Activated T-helper 17 cell treated with anti-CD3 and anti-CD28 coated beads, Interleukin-2, amount 50 U/mL, for 72 hours (primary cell): ENCODE data around the gene GABBR1. TPM values are rescaled to one million over a fixed set of nuclear protein-coding genes. Genes with fewer than 3 reads are reported as not detected.

ENCODE experiments used
- ATAC-seq: fragments of 150-1000 bp; cut with Tn5 transposase; replicated peaks from 2 replicates; pipeline ENCODE4 v1.10.0; 2021; ENCODE audit warnings: mild to moderate bottlenecking, moderate library complexity
- H3K27ac Mint-ChIP-seq: one replicate; pipeline ENCODE4 v1.8.0; 2022; ENCODE audit warnings: mixed read lengths
- H3K27me3 Mint-ChIP-seq: one replicate; pipeline ENCODE4 v1.8.0; 2022; ENCODE audit warnings: mixed read lengths
- H3K36me3 Mint-ChIP-seq: one replicate; pipeline ENCODE4 v1.8.0; 2022; ENCODE audit warnings: low read depth, mild to moderate bottlenecking, mixed read lengths
- H3K4me1 Mint-ChIP-seq: one replicate; pipeline ENCODE4 v1.8.0; 2022; ENCODE audit warnings: mixed read lengths
- H3K4me3 Mint-ChIP-seq: one replicate; pipeline ENCODE4 v1.8.0; 2022; ENCODE audit warnings: mild to moderate bottlenecking, mixed read lengths
- H3K9me3 Mint-ChIP-seq: one replicate; pipeline ENCODE4 v1.8.0; 2022; ENCODE audit warnings: mixed read lengths
- total RNA-seq, 2 donors: library from RNA; stranded (reverse); gene quantifications; one replicate each; pipeline ENCODE4 v1.2.3, GENCODE V29; 2022

The GABBR1 gene
- total RNA-seq, 2 donors from 2014 or later, result 19.3 to 46.1 TPM

DNA sequence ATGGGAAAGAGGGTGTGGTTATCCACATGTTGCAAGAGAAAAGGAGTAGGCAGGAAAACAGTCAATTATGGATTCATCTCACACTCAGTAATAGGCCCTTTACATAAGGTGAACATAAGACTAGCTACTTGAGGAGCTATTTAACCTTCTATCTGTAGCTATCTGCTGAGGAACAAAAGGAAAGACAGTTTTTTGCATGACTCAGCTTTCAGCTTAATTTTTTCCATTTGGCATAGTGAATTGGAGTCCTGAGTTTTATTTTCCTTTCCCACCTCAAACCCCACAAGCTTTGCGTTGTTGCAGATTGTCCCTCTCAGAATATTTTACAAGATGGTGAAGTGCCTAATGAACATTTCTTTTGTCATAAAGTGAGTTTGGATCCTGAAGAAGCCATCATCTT, 105.9 kb downstream of the GABBR1 start:
- Mint-ChIP-seq H3K4me1 (no peaks in the 10 kb centered on the region), H3K9me3 (no peaks in the 10 kb centered on the region), H3K27me3 (peaks cover 11% of the 10 kb centered on the region), H3K4me3 (no peak overlapping the region), H3K27ac (no peak overlapping the region), H3K36me3 (no peaks in the 10 kb centered on the region)
- no peak for ATAC-seq

GRCh38 chr6:29525311-29525639, 107.7 kb downstream of the GABBR1 start:
- H3K27me3 Mint-ChIP-seq, result peaks cover 14% of the 10 kb centered on the region
- no peaks in the 10 kb centered on the region for H3K4me1 Mint-ChIP-seq
- no peaks in the 10 kb centered on the region for H3K36me3 Mint-ChIP-seq
- no peak overlapping the region for H3K4me3 Mint-ChIP-seq
- no peak overlapping the region for H3K27ac Mint-ChIP-seq
- no peaks in the 10 kb centered on the region for H3K9me3 Mint-ChIP-seq
- no peak for ATAC-seq

- Mint-ChIP-seq H3K36me3 (no peaks in the 10 kb centered on the region), H3K4me1 (no peaks in the 10 kb centered on the region), H3K27me3 (peaks cover 14% of the 10 kb centered on the region), H3K9me3 (no peaks in the 10 kb centered on the region), H3K27ac (no peak overlapping the region), H3K4me3 (no peak overlapping the region)
- ATAC-seq, result no peak
Measured at GRCh38 chr6:29524444-29525310, 108.3 kb downstream of the GABBR1 start.

- Mint-ChIP-seq H3K4me1 (no peaks in the 10 kb centered on the region), H3K27me3 (peaks cover 14% of the 10 kb centered on the region), H3K4me3 (no peak overlapping the region), H3K36me3 (no peaks in the 10 kb centered on the region), H3K27ac (no peak overlapping the region), H3K9me3 (no peaks in the 10 kb centered on the region)
- no peak for ATAC-seq
Measured at GRCh38 chr6:29524044-29524443, 108.9 kb downstream of the GABBR1 start.

DNA sequence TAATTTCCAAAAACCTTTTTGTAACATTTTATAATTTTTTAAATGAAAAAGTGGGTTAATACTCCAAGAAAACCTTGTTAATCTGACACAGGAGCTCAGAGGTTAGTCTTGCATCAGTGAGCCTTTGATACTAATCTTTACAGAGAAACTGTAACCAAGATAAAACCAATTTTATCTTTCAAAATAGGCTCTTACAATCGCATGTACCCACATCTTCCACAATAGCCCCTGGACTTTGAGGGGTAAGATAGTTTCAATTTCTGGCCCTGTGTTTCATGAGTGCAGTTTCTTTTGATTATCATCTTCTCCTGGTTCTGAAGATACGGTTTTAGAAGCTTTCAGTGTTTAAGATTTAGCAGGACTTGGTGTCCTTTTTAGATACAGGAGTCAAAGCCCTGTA, 110.8 kb downstream of the GABBR1 start:
- no peaks in the 10 kb centered on the region for H3K9me3 Mint-ChIP-seq
- H3K36me3 Mint-ChIP-seq, result no peaks in the 10 kb centered on the region

GRCh38 chr6:29521006-29521680, 111.8 kb downstream of the GABBR1 start:
- no peak overlapping the region for H3K27ac Mint-ChIP-seq
- H3K4me3 Mint-ChIP-seq, result no peak overlapping the region
- H3K27me3 Mint-ChIP-seq, result peaks cover 10% of the 10 kb centered on the region
- peaks cover 8% of the 10 kb centered on the region for H3K4me1 Mint-ChIP-seq
- H3K9me3 Mint-ChIP-seq, result no peaks in the 10 kb centered on the region
- H3K36me3 Mint-ChIP-seq, result no peaks in the 10 kb centered on the region
- no peak for ATAC-seq

More for the DNA sequence above, 110.8 kb downstream of the GABBR1 start:
- no peak for ATAC-seq
- peaks cover 14% of the 10 kb centered on the region for H3K27me3 Mint-ChIP-seq
- H3K27ac Mint-ChIP-seq, result no peak overlapping the region
- H3K4me1 Mint-ChIP-seq, result no peaks in the 10 kb centered on the region
- H3K4me3 Mint-ChIP-seq, result no peak overlapping the region

DNA sequence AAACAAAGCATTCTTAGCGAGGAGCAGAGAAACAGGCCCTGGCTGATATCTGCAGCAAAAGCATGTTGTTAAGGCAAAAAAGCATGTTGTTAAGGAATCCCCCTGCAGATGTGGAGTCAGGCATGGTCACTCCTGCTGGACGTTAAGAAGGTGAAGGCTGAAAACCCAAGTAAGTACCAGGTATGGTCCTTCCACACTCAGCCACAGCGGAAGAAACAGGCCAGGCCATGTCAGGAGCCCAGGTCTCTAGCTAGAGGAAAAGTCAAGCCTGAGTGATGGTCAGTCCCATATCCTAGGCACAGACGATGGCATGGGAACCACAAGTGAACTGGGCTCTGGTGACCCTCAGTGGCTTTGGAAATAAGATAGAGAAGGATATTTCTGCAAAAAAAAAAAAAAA, 112.8 kb downstream of the GABBR1 start:
- H3K4me3 Mint-ChIP-seq, result no peak overlapping the region
- no peaks in the 10 kb centered on the region for H3K36me3 Mint-ChIP-seq
- H3K4me1 Mint-ChIP-seq, result peaks cover 12% of the 10 kb centered on the region
- no peak overlapping the region for H3K27ac Mint-ChIP-seq
- no peak for ATAC-seq
- H3K9me3 Mint-ChIP-seq, result no peaks in the 10 kb centered on the region
- H3K27me3 Mint-ChIP-seq, result peaks cover 9% of the 10 kb centered on the region

DNA sequence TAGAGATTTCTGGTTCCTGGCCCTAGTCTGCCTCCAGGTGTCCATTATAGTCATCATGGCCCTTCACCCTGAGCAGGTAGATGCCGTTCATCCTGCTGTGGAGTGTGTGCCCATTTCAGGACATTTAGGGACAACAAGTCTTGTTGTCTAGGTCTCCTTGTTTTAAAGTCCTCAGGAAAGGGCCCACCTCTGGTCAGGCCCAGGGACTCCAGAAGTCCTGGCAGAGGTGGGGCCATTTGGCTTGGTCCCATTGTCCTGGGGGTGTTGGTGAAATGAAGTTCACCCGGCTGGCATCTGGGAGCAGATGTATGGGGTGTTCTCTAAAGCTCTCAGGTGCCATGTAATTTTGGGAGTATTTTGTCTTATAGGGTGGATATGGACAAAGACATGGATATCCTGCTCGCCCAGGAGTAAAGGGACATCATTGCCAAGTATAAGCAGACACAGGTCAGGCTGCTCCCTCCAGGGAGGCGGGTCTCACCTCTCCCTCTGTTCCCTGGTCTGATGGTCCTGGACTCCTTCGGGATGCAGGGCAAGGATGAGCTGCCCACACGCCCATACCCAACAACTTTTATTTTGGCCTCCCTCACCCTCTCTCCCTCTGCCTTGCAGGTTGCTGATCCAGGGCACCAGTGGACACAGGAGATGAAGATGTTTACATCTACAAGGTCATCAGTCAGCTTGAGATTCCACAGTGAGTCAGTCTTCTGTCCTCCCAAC, 113.5 kb downstream of the GABBR1 start:
- ATAC-seq, result no peak
- Mint-ChIP-seq H3K4me3 (no peak overlapping the region), H3K36me3 (no peaks in the 10 kb centered on the region), H3K27ac (no peak overlapping the region), H3K4me1 (peaks cover 12% of the 10 kb centered on the region), H3K27me3 (peaks cover 5% of the 10 kb centered on the region), H3K9me3 (no peaks in the 10 kb centered on the region)

- Mint-ChIP-seq H3K4me1 (peaks cover 12% of the 10 kb centered on the region), H3K36me3 (no peaks in the 10 kb centered on the region), H3K27ac (no peak overlapping the region), H3K9me3 (no peaks in the 10 kb centered on the region), H3K27me3 (peaks cover 3% of the 10 kb centered on the region), H3K4me3 (no peak overlapping the region)
- no peak for ATAC-seq
Measured at GRCh38 chr6:29517728-29518440, 115.1 kb downstream of the GABBR1 start.

DNA sequence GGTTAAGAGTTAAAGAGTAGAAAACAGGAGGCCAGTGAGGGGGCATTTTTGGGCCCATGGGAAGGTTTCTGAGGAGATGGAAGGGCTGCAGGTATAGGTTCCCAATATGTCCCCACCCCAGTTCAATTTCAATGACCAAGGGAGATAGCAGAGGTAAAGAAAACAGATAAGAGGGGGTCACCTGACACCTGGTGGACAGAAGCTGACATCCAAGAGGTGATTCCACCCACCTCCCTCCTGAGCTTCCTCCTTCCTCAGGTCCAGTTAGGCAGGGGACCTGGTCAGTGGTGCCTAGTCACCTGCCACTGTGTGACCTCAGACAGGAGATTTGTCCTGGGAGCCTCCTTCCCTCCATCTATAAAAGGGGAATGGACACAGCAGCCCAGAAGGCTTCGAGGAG, 115.7 kb downstream of the GABBR1 start:
- H3K36me3 Mint-ChIP-seq, result no peaks in the 10 kb centered on the region
- no peak overlapping the region for H3K27ac Mint-ChIP-seq
- H3K9me3 Mint-ChIP-seq, result no peaks in the 10 kb centered on the region
- H3K4me3 Mint-ChIP-seq, result no peak overlapping the region
- peaks cover 3% of the 10 kb centered on the region for H3K27me3 Mint-ChIP-seq
- peaks cover 12% of the 10 kb centered on the region for H3K4me1 Mint-ChIP-seq
- no peak for ATAC-seq

- peaks cover 12% of the 10 kb centered on the region for H3K4me1 Mint-ChIP-seq
- no peaks in the 10 kb centered on the region for H3K9me3 Mint-ChIP-seq
- H3K27me3 Mint-ChIP-seq, result peaks cover under 1% of the 10 kb centered on the region
- no peak overlapping the region for H3K27ac Mint-ChIP-seq
- no peaks in the 10 kb centered on the region for H3K36me3 Mint-ChIP-seq
- no peak overlapping the region for H3K4me3 Mint-ChIP-seq
- ATAC-seq, result peak; percentile 99
Measured at GRCh38 chr6:29516108-29516507, 116.9 kb downstream of the GABBR1 start.

DNA sequence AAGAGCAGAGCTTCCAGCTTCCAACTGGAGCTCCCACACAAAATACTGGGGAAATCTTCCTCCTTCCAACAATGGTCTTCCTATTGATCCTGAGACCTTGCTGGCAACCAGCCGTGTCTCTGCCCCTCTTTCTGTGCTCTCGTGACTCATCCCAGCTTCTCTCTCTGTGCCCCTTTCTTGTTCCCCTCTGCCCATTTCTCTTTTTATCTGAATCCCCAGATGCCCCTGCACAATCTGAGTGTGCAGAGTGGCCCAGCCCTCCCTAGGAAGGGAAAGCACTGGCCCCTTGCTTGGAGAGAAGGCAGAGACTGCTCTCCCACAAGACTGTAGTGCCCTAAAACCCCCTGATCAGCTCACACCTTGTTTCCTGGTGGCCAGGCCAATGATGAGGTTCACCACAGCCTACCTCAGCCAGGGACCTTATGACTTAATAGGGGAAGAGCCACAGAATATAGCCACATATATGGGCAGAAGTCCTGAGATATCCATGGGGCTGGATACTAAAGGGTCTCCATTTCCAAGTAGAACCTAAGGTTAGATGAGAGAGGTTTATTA, 122.2 kb downstream of the GABBR1 start:
- Mint-ChIP-seq H3K36me3 (no peaks in the 10 kb centered on the region), H3K9me3 (no peaks in the 10 kb centered on the region), H3K27me3 (peaks cover 5% of the 10 kb centered on the region), H3K4me3 (no peak overlapping the region), H3K27ac (no peak overlapping the region), H3K4me1 (peaks cover 1% of the 10 kb centered on the region)
- no peak for ATAC-seq

- H3K4me3 Mint-ChIP-seq, result no peak overlapping the region
- no peaks in the 10 kb centered on the region for H3K4me1 Mint-ChIP-seq
- H3K36me3 Mint-ChIP-seq, result no peaks in the 10 kb centered on the region
- ATAC-seq, result no peak
- H3K27ac Mint-ChIP-seq, result no peak overlapping the region
- peaks cover 9% of the 10 kb centered on the region for H3K27me3 Mint-ChIP-seq
- H3K9me3 Mint-ChIP-seq, result no peaks in the 10 kb centered on the region
Measured at GRCh38 chr6:29510202-29510601, 122.8 kb downstream of the GABBR1 start.
